ENCODE measurements around the gene NTMT1.

The NTMT1 gene

DNA sequence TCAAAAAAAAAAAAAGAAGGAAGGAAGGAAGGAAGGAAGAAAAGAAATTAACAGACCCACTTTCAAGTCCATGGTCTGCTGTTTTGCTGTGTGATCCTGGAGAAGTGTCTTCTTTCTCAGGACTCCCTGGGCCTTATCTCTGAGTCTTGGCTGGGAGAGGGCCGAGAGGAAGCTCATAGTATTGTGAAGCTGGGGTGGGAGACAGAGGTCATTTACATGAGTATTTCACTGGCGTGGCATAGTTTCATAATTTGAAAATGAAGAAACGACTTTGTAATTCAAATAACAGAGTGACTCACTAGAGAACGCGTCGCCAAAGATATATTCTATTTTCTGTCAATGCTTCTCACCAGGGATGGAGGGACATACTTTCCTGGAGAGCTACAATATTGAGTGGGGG lies 2.6 kb upstream of the NTMT1 start:
- Histone ChIP-seq H3K27ac (ENCODE audit: low read depth, low read length) (no peak overlapping the region), H3K4me1 (ENCODE audit: insufficient read depth, low read length) (peaks cover 28% of the 10 kb centered on the region), H3K36me3 (ENCODE audit: insufficient read depth, low read length) (no peaks in the 10 kb centered on the region), H3K9me3 (ENCODE audit: low read length) (no peaks in the 10 kb centered on the region), H3K4me3 (ENCODE audit: low read depth in 1 of 2, low read length in 2 of 2) (no peak overlapping the region), H3K9ac (ENCODE audit: low read length) (no peak overlapping the region), H3K27me3 (ENCODE audit: control insufficient read depth in 1 of 2, insufficient read depth in 2 of 2, low read length in 2 of 2) (peaks cover 0 to 3% of the 10 kb centered on the region in 2 donors)

DNA sequence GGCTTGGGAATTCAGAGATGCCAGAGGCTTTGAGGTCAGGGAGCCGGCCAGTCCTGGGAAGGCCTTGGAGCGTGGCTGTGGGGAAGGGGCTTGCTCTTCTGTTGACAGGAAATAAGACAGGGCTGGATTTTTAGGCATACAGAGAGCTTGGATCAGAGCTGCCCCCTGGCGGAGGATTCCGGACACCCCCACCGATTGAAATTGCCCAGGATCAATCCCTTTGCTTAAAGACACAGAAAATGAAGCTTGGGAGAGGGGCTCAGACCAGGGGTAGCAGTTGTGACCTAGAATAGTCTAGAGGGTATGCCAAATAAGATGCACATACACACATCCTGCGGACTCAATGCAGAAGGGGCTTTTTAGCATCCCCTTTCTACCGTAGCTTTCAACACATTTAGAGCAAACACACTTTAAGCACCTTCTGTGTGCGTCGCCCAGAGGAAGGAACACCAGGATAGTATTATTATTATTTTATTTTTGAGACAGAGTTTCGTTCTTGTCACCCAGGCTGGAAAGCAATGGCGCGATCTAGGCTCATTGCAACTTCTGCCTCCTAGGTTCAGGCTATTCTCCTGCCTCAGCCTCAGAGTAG lies 1.7 kb upstream of the NTMT1 start:
- H3K4me3 ChIP-seq (ENCODE audit: low read depth in 1 of 2, low read length in 2 of 2) = no peak overlapping the region
- H3K9me3 ChIP-seq (ENCODE audit: low read length) = no peaks in the 10 kb centered on the region
- peaks cover 31% of the 10 kb centered on the region for H3K4me1 ChIP-seq (ENCODE audit: insufficient read depth, low read length)
- H3K9ac ChIP-seq (ENCODE audit: low read length) = no peak overlapping the region
- H3K36me3 ChIP-seq (ENCODE audit: insufficient read depth, low read length) = no peaks in the 10 kb centered on the region
- no peak overlapping the region for H3K27ac ChIP-seq (ENCODE audit: low read depth, low read length)
- H3K27me3 ChIP-seq (ENCODE audit: control insufficient read depth in 1 of 2, insufficient read depth in 2 of 2, low read length in 2 of 2) = peaks cover 0 to 3% of the 10 kb centered on the region in 2 donors

DNA sequence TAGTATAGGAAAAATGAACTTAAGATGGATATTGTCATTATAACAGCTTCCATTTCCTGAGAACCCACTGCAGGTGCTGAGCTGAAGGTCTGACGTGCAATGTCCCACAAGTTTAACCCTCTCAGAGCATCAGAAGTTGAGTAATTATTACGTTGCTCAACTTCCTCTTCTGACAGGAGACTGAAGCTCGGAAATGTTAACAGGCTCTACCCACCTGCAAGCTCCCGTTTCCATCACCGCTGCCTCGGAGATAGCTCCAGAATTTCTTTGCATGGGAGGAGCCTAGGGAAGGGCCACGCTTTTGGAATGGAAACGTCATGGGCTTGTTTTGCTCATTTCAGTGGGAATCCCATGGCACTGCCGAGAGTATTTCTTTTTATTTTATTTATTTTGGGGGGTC lies 1.0 kb upstream of the NTMT1 start:
- H3K4me1 ChIP-seq (ENCODE audit: insufficient read depth, low read length) = peaks cover 31% of the 10 kb centered on the region

DNA sequence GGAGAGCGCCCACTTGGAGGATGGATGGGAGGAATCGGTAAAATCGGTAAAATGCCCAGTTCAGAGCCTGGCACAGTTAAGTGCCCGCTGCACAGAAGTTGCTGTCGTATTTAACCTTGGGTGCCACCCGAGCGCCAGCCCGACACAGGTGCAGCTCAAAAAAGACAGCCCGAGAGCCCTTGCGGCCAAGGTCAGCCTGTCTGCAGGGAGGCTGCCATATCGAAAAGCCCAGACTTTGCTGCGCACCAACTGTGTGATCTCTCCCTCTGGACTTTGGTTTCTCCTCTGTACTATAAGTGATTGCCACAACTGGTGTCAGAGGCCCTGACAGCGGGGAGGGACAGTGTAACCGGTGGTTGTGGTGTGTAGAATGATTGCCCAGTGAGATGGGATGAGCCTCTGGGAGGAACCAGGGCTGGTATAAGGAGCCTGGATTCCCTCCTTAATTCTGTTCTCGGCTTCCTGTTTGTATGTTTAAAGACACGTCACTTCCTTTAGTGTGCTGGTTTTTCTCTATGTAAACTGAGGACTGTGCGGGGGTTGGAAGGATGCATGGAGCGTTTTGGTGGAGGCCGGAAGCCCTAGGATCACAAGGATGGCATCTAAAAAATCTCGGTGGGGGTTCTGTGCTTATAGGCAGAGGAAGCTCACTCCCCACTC lies 792 bp downstream of the NTMT1 start:
- no peaks in the 10 kb centered on the region for H3K36me3 ChIP-seq (ENCODE audit: insufficient read depth, low read length)
- peak overlapping the region; percentile 38 for H3K27ac ChIP-seq (ENCODE audit: low read depth, low read length)
- H3K4me3 ChIP-seq (ENCODE audit: low read depth in 1 of 2, low read length in 2 of 2) = peak overlapping the region; percentile 35 to 99

More for the DNA sequence above, 1.0 kb upstream of the NTMT1 start:
- H3K27me3 ChIP-seq (ENCODE audit: control insufficient read depth in 1 of 2, insufficient read depth in 2 of 2, low read length in 2 of 2) = peaks cover 0 to 3% of the 10 kb centered on the region in 2 donors
- no peak overlapping the region for H3K4me3 ChIP-seq (ENCODE audit: low read depth in 1 of 2, low read length in 2 of 2)
- H3K9ac ChIP-seq (ENCODE audit: low read length) = no peak overlapping the region
- H3K36me3 ChIP-seq (ENCODE audit: insufficient read depth, low read length) = no peaks in the 10 kb centered on the region
- H3K9me3 ChIP-seq (ENCODE audit: low read length) = no peaks in the 10 kb centered on the region
- no peak overlapping the region for H3K27ac ChIP-seq (ENCODE audit: low read depth, low read length)

DNA sequence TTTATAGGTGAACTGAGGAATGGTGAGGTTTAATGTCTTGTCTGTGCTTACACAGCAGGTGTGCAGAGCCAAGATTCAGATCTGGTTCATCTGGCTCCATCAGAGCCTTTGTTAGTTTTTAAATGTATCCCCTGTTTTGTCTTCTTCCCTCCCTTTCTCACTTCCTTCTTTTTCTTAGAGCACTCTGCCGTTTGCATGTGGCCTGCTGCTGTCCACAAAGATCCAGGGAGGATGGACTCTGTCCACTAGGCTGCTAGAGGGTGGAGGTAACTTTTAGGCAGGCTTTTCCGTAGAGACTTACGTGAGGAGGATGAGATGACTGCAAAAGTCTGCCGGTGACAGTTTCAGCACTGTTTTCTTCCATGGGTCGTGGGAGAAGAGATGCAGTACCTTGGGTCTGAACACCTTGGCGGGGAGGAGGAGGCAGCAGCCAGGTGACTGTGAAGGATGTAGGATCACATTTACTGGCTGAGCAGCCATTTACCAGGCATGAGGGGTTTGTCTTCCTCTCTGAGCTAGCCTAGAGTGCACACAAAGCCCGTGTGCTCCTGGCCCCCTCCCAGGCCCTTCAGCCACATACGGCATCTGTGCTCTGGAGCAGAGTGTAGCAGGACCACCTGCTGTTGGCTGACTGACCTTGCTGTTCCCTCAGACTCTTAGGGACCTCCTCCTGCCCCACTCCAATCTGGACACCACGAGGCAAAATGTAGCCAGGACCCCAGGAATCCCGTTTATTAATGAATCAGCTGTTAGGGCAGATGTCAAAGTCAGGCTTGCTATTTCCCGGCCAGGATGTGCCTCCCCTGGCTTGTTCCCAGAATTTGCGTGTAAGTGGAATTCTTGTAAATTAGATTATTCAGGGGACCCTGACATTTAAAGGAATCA lies 1.8 kb downstream of the NTMT1 start:
- peaks cover 4% of the 10 kb centered on the region for H3K36me3 ChIP-seq (ENCODE audit: insufficient read depth, low read length)
- peak overlapping the region; percentile 21 to 99 for H3K4me3 ChIP-seq (ENCODE audit: low read depth in 1 of 2, low read length in 2 of 2)
- H3K27me3 ChIP-seq (ENCODE audit: control insufficient read depth in 1 of 2, insufficient read depth in 2 of 2, low read length in 2 of 2) = no peaks in the 10 kb centered on the region
- H3K4me1 ChIP-seq (ENCODE audit: insufficient read depth, low read length) = peaks cover 36% of the 10 kb centered on the region
- peak overlapping the region; percentile 42 for H3K9ac ChIP-seq (ENCODE audit: low read length)
- H3K9me3 ChIP-seq (ENCODE audit: low read length) = no peaks in the 10 kb centered on the region
- H3K27ac ChIP-seq (ENCODE audit: low read depth, low read length) = peak overlapping the region; percentile 38

More for the DNA sequence above, 792 bp downstream of the NTMT1 start:
- no peaks in the 10 kb centered on the region for H3K9me3 ChIP-seq (ENCODE audit: low read length)
- no peaks in the 10 kb centered on the region for H3K27me3 ChIP-seq (ENCODE audit: control insufficient read depth in 1 of 2, insufficient read depth in 2 of 2, low read length in 2 of 2)
- peak overlapping the region; percentile 96 for H3K9ac ChIP-seq (ENCODE audit: low read length)
- peaks cover 36% of the 10 kb centered on the region for H3K4me1 ChIP-seq (ENCODE audit: insufficient read depth, low read length)

DNA sequence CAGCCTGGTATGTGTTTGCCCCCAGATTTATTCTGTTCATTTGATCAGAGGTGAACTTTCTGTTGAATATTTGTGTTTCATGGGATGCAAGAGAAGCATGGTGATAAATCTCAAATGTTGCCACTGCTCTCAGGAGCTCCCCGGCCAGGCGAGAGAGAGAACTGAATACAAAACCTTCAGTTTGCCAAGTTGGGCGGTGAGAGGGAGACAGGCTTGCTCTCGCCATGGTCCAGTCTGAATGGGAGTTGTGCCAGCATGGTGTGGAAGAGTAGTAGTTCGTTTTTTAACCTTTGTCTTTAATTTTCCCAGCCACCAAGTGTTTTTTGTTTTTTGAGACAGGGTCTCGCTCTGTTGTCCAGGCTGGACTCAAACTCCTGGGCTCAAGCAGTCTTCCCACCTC lies 2.7 kb downstream of the NTMT1 start:
- H3K36me3 ChIP-seq (ENCODE audit: insufficient read depth, low read length) = peaks cover 13% of the 10 kb centered on the region
- H3K27me3 ChIP-seq (ENCODE audit: control insufficient read depth in 1 of 2, insufficient read depth in 2 of 2, low read length in 2 of 2) = no peaks in the 10 kb centered on the region
- no peak overlapping the region for H3K27ac ChIP-seq (ENCODE audit: low read depth, low read length)
- H3K9me3 ChIP-seq (ENCODE audit: low read length) = no peaks in the 10 kb centered on the region
- H3K9ac ChIP-seq (ENCODE audit: low read length) = no peak overlapping the region
- H3K4me1 ChIP-seq (ENCODE audit: insufficient read depth, low read length) = peaks cover 36% of the 10 kb centered on the region
- H3K4me3 ChIP-seq (ENCODE audit: low read depth in 1 of 2, low read length in 2 of 2) = no peak overlapping the region

DNA sequence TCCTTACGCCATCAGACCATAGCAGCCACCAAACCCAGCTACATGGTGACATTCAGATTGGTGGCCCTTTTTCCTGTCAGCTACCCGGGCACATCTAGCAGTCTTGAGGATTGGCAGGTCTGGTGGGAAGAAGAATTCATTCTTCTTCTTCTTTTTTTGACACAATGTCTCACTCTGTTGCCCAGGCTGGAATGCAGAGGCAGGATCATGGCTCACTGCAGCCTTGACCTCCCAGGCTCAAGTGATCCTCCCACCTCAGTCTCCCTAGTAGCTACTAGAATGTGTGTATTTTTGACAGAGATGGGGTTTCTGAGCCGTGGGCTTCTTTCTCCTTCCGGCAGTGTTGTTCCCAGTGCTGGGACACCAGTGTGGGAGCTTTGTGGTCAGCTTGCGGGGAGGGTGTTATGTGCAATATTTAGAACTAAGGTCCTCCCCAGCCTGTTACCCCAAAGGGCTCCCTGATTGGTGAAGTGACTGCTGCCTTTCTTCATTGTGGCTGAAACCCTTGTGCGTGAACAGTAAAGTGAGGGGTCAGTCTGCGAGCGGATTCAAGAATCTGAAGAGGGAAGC lies 3.4 kb downstream of the NTMT1 start:
- no peak overlapping the region for H3K27ac ChIP-seq (ENCODE audit: low read depth, low read length)
- H3K36me3 ChIP-seq (ENCODE audit: insufficient read depth, low read length) = peaks cover 19% of the 10 kb centered on the region
- H3K27me3 ChIP-seq (ENCODE audit: control insufficient read depth in 1 of 2, insufficient read depth in 2 of 2, low read length in 2 of 2) = no peaks in the 10 kb centered on the region
- no peak overlapping the region for H3K4me3 ChIP-seq (ENCODE audit: low read depth in 1 of 2, low read length in 2 of 2)
- no peak overlapping the region for H3K9ac ChIP-seq (ENCODE audit: low read length)
- H3K9me3 ChIP-seq (ENCODE audit: low read length) = no peaks in the 10 kb centered on the region
- peaks cover 34% of the 10 kb centered on the region for H3K4me1 ChIP-seq (ENCODE audit: insufficient read depth, low read length)

DNA sequence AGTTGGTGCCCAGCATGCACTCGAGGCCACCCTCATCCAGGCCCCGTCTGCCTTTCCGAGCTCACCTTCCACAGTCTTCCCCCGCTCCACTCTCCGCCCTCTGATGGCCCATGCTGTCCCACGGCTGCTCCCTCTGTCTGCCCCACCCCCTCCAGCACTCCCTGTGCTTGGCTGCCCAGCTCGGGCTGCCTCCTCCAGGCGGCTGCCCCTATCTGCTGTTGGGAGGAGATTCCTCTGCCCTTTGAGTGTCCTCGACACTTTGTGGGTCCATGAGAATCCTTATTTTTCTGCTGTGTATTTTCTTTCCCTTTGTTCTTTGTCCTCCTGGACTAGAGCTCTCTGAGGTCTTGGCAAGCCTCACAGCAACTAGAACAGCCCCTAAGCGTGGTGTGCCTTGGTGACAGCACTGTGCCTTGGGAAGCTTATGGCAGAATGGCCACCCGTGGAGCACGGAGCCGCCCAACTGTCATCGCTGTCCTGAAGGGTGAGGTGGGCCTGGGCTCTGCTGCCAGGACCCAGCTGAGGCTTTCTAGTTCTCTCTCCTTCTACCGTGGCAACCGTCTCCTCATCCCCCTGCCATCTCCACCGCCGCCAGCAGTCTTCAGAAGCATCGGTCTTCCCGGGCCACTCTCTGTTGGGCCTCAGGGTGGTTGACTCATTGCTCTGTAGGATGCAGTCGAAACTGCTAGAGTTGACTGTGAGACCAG lies 5.2 kb downstream of the NTMT1 start:
- H3K27ac ChIP-seq (ENCODE audit: low read depth, low read length) = no peak overlapping the region
- peaks cover 33% of the 10 kb centered on the region for H3K4me1 ChIP-seq (ENCODE audit: insufficient read depth, low read length)
- no peak overlapping the region for H3K9ac ChIP-seq (ENCODE audit: low read length)
- peaks cover 34% of the 10 kb centered on the region for H3K36me3 ChIP-seq (ENCODE audit: insufficient read depth, low read length)
- H3K9me3 ChIP-seq (ENCODE audit: low read length) = no peaks in the 10 kb centered on the region
- H3K4me3 ChIP-seq (ENCODE audit: low read depth in 1 of 2, low read length in 2 of 2) = no peak overlapping the region
- no peaks in the 10 kb centered on the region for H3K27me3 ChIP-seq (ENCODE audit: control insufficient read depth in 1 of 2, insufficient read depth in 2 of 2, low read length in 2 of 2)

DNA sequence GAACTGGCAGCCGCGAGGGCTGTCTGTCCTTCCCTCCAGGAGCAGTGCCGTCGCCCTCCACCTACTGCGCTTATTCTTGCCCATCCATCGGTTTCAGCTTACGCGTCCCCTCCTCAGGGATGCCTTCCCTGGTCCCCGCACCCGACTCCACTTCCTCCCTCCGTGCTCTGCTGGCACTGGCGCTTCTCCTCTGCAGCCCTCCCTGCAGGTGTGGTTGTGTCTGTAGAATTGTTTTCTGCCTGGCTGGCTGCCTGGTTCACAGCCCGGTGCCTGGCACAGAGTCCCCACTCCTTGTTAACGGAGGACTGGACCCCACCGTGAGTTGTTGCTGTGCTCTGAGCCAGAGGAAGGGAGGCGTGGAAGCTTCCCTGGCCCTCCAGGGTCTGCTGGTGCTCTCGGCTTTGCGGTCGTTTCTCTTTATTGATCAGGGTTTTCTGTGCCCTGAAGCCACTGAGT lies 5.7 kb downstream of the NTMT1 start:
- H3K4me3 ChIP-seq (ENCODE audit: low read depth in 1 of 2, low read length in 2 of 2) = no peak overlapping the region
- H3K27ac ChIP-seq (ENCODE audit: low read depth, low read length) = no peak overlapping the region
- H3K9me3 ChIP-seq (ENCODE audit: low read length) = no peaks in the 10 kb centered on the region
- H3K9ac ChIP-seq (ENCODE audit: low read length) = no peak overlapping the region
- peaks cover 34% of the 10 kb centered on the region for H3K36me3 ChIP-seq (ENCODE audit: insufficient read depth, low read length)
- peaks cover 31% of the 10 kb centered on the region for H3K4me1 ChIP-seq (ENCODE audit: insufficient read depth, low read length)
- H3K27me3 ChIP-seq (ENCODE audit: control insufficient read depth in 1 of 2, insufficient read depth in 2 of 2, low read length in 2 of 2) = no peaks in the 10 kb centered on the region

DNA sequence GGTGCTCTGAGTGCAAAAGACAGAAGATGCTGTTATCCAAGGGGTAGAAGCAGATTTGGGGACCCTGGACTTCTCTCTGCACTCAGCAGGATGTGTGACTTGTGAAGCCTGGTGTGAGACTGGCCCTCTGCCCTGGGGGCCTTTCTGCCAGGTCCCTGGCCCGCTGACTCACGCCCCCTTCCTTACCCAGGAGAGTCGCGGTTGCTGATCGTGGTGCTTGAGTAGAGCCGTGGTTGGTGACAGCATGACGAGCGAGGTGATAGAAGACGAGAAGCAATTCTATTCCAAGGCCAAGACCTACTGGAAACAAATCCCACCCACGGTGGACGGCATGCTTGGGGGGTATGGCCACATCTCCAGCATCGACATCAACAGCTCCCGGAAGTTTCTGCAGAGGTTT lies 6.5 kb downstream of the NTMT1 start:
- H3K9me3 ChIP-seq (ENCODE audit: low read length) = no peaks in the 10 kb centered on the region
- no peaks in the 10 kb centered on the region for H3K27me3 ChIP-seq (ENCODE audit: control insufficient read depth in 1 of 2, insufficient read depth in 2 of 2, low read length in 2 of 2)
- no peak overlapping the region for H3K4me3 ChIP-seq (ENCODE audit: low read depth in 1 of 2, low read length in 2 of 2)
- H3K4me1 ChIP-seq (ENCODE audit: insufficient read depth, low read length) = peaks cover 23% of the 10 kb centered on the region
- H3K36me3 ChIP-seq (ENCODE audit: insufficient read depth, low read length) = peaks cover 40% of the 10 kb centered on the region
- no peak overlapping the region for H3K9ac ChIP-seq (ENCODE audit: low read length)
- no peak overlapping the region for H3K27ac ChIP-seq (ENCODE audit: low read depth, low read length)

DNA sequence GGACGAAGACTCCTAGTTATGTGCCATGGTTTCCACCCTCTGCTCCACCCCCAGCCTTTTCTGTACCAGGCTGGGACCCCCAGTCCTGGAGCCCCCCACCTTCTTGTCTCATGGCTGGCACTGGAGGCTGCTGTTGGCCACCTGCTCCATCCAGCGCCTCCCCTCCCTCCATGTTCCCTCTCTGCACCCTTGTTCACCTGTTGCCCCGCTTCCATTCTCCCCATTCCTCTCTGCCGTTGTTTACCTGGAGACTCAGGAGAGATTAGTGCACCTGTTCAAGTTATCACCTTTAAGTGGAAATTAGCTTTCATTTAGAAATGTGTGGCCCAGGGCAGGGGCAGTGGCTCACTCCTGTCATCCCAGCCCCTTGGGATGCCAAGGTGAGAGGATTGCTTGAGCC lies 7.2 kb downstream of the NTMT1 start:
- Histone ChIP-seq H3K36me3 (ENCODE audit: insufficient read depth, low read length) (peaks cover 48% of the 10 kb centered on the region), H3K4me3 (ENCODE audit: low read depth in 1 of 2, low read length in 2 of 2) (no peak overlapping the region), H3K27ac (ENCODE audit: low read depth, low read length) (no peak overlapping the region), H3K27me3 (ENCODE audit: control insufficient read depth in 1 of 2, insufficient read depth in 2 of 2, low read length in 2 of 2) (no peaks in the 10 kb centered on the region), H3K9ac (ENCODE audit: low read length) (no peak overlapping the region), H3K9me3 (ENCODE audit: low read length) (no peaks in the 10 kb centered on the region), H3K4me1 (ENCODE audit: insufficient read depth, low read length) (peaks cover 16% of the 10 kb centered on the region)

Data from muscle layer of colon (tissue), 2 donors.